Hematopoietic multipotent progenitor cell treated with erythropoietin and hydrocortisone succinate and interleukin-3 and kit ligand, for 6 days (in vitro differentiated cells): Measurements from ENCODE around the gene RBBP8.

Experiments
- DNase-seq: peaks from one replicate; pipeline ENCODE4 v3.0.0-alpha.2; 2015

The RBBP8 gene

DNA sequence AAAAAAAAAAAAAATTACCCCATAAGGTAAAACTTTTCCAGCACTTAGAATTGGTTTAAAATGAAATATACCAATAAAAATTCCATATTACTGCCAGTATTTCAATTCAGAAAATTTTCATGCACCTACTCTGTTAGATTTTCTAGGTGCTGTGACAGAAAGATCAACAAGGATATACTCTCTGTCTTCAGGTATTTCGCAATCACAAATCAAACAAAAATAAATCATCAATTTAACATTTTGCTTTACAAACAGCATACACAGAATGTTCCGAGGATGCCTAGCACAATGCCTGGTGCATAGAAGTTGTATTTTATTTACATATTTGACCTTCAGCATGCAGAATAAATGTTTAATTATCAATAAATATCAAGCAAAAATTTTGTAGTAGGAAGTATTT is 66.5 kb downstream of the RBBP8 start:
- DNase-seq: no peak

DNA sequence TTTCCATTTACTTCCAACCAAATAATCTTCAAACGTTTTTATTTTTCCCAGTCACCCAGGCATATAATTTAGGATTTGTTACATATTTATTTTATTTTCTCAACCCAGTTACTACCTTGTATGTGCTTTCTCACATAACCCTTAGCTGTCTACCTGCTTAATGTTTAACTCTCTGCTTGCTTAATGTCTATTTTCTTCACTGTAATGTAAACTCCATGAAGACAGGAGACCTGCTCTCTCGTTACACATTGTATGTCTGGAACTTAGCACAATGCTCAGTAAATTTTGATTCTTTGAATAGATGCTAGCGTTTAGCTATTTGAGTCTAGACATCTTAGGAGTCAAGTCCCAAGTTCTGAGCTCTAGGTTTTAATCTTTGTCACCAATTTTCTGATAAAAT is 70.2 kb downstream of the RBBP8 start:
- no peak for DNase-seq

DNA sequence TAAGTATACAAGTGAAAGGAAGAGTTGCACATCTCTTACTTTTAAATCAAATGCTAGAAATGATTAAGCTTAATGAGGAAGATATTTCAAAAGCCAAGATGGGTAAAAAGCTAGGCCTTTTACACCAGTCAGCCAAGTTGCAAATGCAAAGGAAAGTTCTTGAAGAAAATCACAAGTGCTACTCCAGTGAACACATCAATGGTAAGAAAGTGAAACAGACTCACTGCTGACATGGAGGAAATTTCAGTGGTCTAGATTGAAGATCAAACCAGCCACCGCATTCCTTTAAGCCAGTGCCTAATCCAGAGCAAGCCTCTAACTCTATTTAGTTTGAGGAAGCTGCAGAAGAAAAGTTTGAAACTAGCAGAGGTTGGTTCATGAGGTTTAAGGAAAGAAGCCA is 79.1 kb downstream of the RBBP8 start:
- DNase-seq: no peak

GRCh38 chr18:23020555-23021294 is 87.6 kb downstream of the RBBP8 start:
- DNase-seq: no peak

- no peak for DNase-seq
These were observed 88.5 kb downstream of the RBBP8 start for GRCh38 chr18:23021623-23022022.

DNA sequence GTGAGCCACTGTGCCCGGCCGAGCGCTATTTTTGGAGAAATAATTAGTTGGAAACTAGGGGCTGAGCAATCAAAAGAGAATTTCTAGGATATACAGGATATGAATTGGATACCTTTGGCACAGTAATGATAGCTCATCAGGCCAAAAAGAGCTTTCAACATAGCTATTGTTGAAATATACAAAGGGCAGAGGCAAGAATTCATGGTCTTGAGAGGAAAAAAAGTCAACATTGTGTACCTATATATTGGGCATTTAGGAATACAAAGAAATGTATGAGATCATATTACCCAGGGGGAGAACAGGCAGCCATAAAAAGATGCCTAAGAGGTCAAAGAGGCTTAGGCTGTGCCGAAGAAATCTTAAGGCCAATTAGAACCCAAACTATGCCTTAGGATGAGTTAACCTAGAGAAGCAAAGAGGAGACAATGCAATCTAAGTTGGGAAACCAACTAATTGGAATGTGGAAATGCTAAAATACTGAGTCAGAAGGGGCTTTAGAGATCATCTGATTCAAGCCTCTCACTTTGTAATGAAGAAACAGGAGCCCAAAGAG is 99.0 kb downstream of the RBBP8 start:
- no peak for DNase-seq

DNA sequence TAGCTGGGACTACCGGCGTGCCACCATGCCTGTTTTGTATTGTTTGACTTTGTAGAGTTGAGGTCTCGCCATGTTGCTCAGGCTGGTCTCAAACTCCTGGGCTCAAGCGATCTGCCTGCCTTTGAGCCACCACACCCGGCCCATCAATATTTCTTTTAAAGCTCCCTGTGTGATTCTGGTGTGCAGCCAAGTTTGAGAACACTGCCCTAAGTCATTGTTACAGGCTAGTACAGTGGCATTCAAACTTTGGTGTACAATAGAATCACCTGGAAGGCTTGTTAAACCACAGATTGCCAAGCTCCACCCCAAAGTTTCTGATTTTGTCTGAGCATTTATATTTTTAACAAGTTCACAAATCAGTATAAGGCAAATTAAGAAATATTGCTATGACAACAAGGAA is 99.9 kb downstream of the RBBP8 start:
- no peak for DNase-seq

DNA sequence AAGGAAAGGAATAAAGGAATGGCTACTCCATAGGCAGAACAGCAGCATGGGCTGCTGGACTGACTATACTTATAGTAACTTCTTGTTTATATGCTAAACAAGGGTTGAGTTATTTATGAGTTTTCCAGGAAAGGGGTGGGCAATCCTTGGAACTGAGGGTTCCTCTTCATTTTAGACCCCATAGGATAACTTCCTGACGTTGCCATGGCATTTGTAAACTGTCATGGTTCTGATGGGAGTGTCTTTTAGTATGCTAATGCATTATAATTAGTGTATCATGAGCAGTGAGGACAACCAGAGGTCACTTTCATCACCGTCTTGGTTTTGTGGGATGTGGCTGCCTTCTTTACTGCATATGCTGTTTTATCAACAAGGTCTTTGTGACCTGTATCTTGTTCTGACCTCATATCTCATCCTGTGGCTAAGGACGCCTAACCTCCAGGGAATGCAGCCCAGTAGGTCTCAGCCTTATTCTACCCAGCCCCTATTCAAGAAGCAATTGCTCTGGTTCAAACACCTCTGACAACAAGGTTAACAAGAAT is 103.6 kb downstream of the RBBP8 start:
- peak; percentile 36 for DNase-seq

- DNase-seq: no peak
These were observed 104.5 kb downstream of the RBBP8 start for GRCh38 chr18:23037646-23038045.

DNA sequence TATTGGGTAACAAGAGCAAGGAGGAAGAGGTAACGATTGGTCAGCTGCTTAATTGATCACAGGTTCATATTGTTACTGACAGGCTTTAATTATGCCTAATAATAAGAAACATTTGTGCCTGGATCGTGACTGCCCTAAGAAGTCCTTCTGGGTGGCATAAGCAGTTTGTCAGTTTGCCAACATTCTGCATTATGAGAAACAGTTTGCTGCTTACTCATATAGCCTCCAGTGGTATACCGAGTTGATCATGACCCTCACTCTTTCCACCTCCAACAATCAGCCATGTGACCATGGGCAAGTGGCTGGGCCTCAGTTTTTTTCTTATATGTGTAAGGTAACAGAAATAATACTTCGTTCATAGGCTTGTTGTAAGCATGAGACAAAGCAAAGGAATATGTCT is 105.6 kb downstream of the RBBP8 start:
- DNase-seq: no peak

DNA sequence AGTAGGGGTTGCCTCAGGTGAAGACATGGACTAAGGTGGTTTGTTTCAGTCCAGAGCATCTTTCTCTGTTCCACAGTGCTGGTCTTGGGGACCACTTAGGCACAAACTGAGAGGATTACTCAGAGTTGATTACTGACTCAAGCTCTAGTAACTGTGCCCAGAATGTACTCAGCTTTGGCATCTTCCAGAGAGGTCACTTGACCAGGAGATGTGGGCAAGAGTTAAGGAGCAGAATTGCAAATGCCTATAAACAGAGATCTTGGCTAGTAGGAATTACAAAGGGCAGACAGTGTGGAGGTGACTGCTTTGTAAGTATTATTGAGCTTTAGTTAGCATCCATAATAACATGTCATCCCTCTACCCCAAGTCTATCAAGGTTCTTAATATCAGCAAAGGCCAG is 109.0 kb downstream of the RBBP8 start:
- DNase-seq: no peak

- no peak for DNase-seq
These were observed 110.8 kb downstream of the RBBP8 start for GRCh38 chr18:23043803-23044376.

- DNase-seq: no peak
These were observed 116.7 kb downstream of the RBBP8 start for GRCh38 chr18:23049698-23050373.

DNA sequence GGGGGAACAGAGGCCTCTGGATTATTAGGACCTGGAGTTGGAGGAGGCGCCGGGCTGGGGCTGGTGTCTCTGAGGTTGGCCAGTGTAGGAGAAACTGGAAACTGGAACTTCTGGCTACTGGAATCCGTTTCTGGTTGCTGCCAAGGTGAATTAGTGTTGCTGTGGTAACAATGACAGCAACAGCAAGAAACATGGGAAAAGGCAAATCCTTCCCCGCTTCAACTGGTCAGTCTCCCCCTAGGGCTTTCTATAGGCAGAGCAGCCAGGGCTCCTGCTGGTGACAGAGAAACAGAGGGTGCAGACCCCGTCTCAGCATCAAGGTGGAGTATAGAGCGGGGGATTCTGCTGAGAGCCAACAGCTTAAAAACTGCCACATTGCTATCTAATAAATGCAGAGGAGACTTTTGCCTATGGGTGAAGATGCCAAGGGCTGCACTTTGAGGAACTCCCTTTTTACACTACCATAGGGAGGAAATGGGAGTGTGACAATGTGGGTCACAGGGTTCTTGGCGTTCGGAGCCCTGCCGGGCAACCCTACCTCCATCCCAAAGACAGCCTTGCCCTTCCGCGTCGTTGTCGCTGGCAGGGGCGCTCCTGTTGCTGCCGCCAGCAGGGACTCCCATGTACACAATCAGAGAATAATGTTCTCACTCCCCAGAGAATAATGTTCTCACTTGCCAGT is 120.8 kb downstream of the RBBP8 start:
- DNase-seq: no peak

GRCh38 chr18:23054553-23054952 is 121.4 kb downstream of the RBBP8 start:
- no peak for DNase-seq

DNA sequence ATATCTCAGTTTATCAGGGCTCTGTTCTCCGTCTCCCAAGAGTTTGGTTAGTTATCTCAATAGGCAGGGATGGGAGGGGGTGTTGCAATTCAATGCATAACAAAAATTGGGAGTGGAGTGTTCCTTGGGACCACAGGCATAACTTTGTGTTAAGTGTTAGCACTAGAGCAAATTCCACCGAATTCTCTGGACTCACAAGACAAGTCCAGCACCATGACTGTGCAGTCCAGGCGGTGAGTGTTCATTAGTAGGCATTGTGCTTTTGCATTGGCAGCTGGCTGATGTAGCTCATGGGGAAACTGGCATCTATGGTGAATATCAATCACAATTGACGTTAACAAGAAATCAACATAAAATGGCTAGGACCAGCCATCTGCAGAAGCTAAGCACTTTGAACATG is 123.2 kb downstream of the RBBP8 start:
- no peak for DNase-seq

GRCh38 chr18:23057096-23057495 is 124.0 kb downstream of the RBBP8 start:
- DNase-seq: no peak

DNA sequence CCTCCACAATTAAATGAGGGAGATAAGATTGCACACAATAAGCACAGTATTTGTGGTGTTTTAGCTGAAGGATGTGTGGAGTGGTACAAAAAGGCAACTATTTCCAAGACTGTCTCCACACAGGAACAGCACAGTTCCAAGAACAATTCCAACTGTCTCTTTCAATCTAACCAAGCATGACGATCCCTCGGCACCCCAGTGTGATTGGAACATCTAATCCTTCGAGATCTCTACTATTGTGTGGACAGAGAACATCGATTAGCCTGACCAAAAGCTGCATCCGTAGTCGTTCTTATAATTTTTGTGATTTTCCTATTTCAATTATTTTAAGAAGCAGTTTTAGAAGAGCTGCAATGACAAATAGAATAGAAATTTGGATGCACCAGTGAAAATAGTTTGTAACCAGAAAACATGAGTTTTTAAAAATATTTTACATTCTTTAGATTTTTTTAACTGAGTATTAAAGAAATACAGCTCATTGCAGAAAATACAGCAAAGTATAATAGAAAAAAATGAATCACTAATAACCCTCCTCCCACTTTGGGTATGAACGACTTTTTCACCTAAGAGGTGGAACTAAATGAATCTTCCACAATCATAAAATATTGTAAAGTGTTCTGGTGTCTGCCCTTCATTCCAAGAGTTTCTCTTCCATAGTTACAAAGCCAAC is 125.8 kb downstream of the RBBP8 start:
- no peak for DNase-seq

GRCh38 chr18:23059541-23060465 is 126.7 kb downstream of the RBBP8 start:
- no peak for DNase-seq

- no peak for DNase-seq
These were observed 128.9 kb downstream of the RBBP8 start for GRCh38 chr18:23062011-23062410.

DNA sequence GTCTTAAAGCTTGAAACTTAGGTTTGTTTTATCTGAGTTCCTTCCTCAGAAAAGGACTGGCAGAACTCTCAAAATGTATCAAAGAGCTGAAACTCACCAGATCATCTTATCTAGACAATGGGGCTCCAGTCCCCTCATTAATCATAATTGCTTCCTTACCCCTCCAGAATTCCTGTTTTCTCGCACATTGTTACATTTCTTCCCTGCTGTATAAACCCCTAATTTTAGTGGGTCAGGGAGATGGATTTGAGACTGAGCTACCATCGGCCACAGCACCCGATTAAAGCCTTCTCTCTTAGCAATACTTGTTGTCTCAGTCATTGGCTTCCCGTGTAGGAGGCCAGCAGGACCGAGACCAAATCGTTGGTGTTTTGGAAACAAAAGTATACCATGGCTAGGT is 130.4 kb downstream of the RBBP8 start:
- DNase-seq: no peak
